ENCODE measurements around the gene MAPT. TPM values are rescaled to one million over a fixed set of nuclear protein-coding genes. Genes with fewer than 3 reads are reported as not detected.
A peak's percentile ranks its signal among the peaks of the same experiment; 100 is the strongest.

Gene MAPT
- total and polyA plus RNA-seq, 2 of the 13 experiments (the other 11 are each of a cell fraction or from before 2014, with no cell fraction given): 2.1 to 2.8 TPM

GRCh38 chr17:45935710-45936509 is 41.6 kb downstream of the MAPT start (continued):
- TF ChIP-seq NFAT5 (CRISPR knock-in tag; IDR thresholded peaks at IDR 0.05) (no peak), TRIM24 (CRISPR knock-in tag; IDR thresholded peaks at IDR 0.05) (no peak), ZNF737 (CRISPR knock-in tag; IDR thresholded peaks at IDR 0.05; ENCODE audit: borderline replicate concordance) (no peak), ZNF136 (CRISPR knock-in tag; IDR thresholded peaks at IDR 0.05; ENCODE audit: low read depth) (no peak), MYNN (CRISPR knock-in tag; IDR thresholded peaks at IDR 0.05; ENCODE audit: low read depth) (peak; percentile 81; the same call in 1 of the 2 replicates), THYN1 (CRISPR knock-in tag; IDR thresholded peaks at IDR 0.05; ENCODE audit: borderline replicate concordance, low read depth) (no peak), ZNF891 (CRISPR knock-in tag; IDR thresholded peaks at IDR 0.05) (no peak), ZBTB8A (CRISPR knock-in tag; IDR thresholded peaks at IDR 0.05; ENCODE audit: borderline replicate concordance, low read depth) (no peak), SKIL (CRISPR knock-in tag; IDR thresholded peaks at IDR 0.05; ENCODE audit: borderline replicate concordance) (peak; percentile 95), MYPOP (CRISPR knock-in tag; IDR thresholded peaks at IDR 0.05) (no peak; the same call in 1 of the 2 replicates), HOXA3 (CRISPR knock-in tag; IDR thresholded peaks at IDR 0.05) (peak; percentile 93), ZSCAN9 (CRISPR knock-in tag; IDR thresholded peaks at IDR 0.05; ENCODE audit: borderline replicate concordance) (peak; percentile 90), U2AF2 (IDR thresholded peaks at IDR 0.05; ENCODE audit: low read depth, low read length) (no peak), DNMT1 (CRISPR knock-in tag; IDR thresholded peaks at IDR 0.05) (peak; percentile 27; the same call in 1 of the 2 replicates), ETV5 (CRISPR knock-in tag; IDR thresholded peaks at IDR 0.05; ENCODE audit: borderline replicate concordance) (peak; percentile 89), ZBTB4 (CRISPR knock-in tag; IDR thresholded peaks at IDR 0.05; ENCODE audit: borderline replicate concordance) (no peak; the same call in 1 of the 2 replicates)

Measured in HepG2 (cell line).